DND-41 (cell line): ENCODE measurements around the gene SLC17A4.

Experiments used
- ATAC-seq: fragments of 200-7000 bp; cut with Tn5 transposase; 3 replicates; pipeline ENCODE4 v1.9.1; 2021; ENCODE audit warnings: low read depth; ENCODE audit not compliant: insufficient read depth
- DNase-seq: peaks from one replicate; pipeline ENCODE4 v3.0.0-alpha.2; 2020
- H2AFZ ChIP-seq: 2 replicates; pipeline ENCODE4 v1.6.0; 2012; ENCODE audit warnings: low read depth, low read length
- H3K27ac ChIP-seq: 2 replicates; pipeline ENCODE4 v1.5.1; 2012; ENCODE audit warnings: low read length, inconsistent platforms
- H3K27me3 ChIP-seq: fragments of 200-600 bp; sonication (generic); 2 replicates; pipeline ENCODE4 v1.6.0; 2012; ENCODE audit warnings: low read length, mild to moderate bottlenecking, inconsistent platforms; ENCODE audit not compliant: insufficient read depth, poor library complexity
- H3K36me3 ChIP-seq: 2 replicates; pipeline ENCODE4 v1.5.1; 2012; ENCODE audit warnings: low read length, inconsistent platforms; ENCODE audit not compliant: insufficient read depth
- H3K4me1 ChIP-seq: 2 replicates; pipeline ENCODE4 v1.5.1; 2012; ENCODE audit warnings: mild to moderate bottlenecking, low read length; ENCODE audit not compliant: insufficient read depth
- H3K4me2 ChIP-seq: 2 replicates; pipeline ENCODE4 v1.6.0; 2012; ENCODE audit warnings: mild to moderate bottlenecking, moderate library complexity, low read length, inconsistent platforms; ENCODE audit not compliant: insufficient read depth
- H3K4me3 ChIP-seq, 2 experiments: fragments of 200-600 bp in 1 of 2; shearing (Covaris generic) in 1 of 2; 2 replicates each; pipeline ENCODE4 v1.5.1; 2012 to 2016; ENCODE audit warnings: inconsistent platforms in 2 of 2, low read length in 2 of 2, mild to moderate bottlenecking in 2 of 2, low read depth in 1 of 2, moderate library complexity in 1 of 2
- H3K79me2 ChIP-seq: 2 replicates; pipeline ENCODE4 v1.6.0; 2012; ENCODE audit warnings: low read length, inconsistent platforms; ENCODE audit not compliant: insufficient read depth
- H3K9ac ChIP-seq: 2 replicates; pipeline ENCODE4 v1.6.0; 2012; ENCODE audit warnings: low read depth, mild to moderate bottlenecking, inconsistent platforms, low read length, moderate library complexity
- H3K9me3 ChIP-seq: 2 replicates; pipeline ENCODE4 v1.5.1; 2012; ENCODE audit warnings: low read length, moderate library complexity, mild to moderate bottlenecking, inconsistent platforms; ENCODE audit not compliant: insufficient read depth, severe bottlenecking
- H4K20me1 ChIP-seq: 2 replicates; pipeline ENCODE4 v1.6.0; 2012; ENCODE audit warnings: low read length; ENCODE audit not compliant: insufficient read depth
- CTCF ChIP-seq: IDR thresholded peaks from 2 replicates; pipeline ENCODE4 v1.5.1; 2012; ENCODE audit warnings: borderline replicate concordance, low read length, moderate library complexity, mild to moderate bottlenecking; ENCODE audit not compliant: poor library complexity, severe bottlenecking; ENCODE audit errors: extremely low read depth
- EZH2 ChIP-seq: IDR thresholded peaks from 3 replicates; pipeline ENCODE4 v1.6.1; 2012; ENCODE audit warnings: borderline replicate concordance, low read depth, mild to moderate bottlenecking, moderate library complexity, low read length, inconsistent platforms; ENCODE audit not compliant: severe bottlenecking

SLC17A4 gene, protein sequence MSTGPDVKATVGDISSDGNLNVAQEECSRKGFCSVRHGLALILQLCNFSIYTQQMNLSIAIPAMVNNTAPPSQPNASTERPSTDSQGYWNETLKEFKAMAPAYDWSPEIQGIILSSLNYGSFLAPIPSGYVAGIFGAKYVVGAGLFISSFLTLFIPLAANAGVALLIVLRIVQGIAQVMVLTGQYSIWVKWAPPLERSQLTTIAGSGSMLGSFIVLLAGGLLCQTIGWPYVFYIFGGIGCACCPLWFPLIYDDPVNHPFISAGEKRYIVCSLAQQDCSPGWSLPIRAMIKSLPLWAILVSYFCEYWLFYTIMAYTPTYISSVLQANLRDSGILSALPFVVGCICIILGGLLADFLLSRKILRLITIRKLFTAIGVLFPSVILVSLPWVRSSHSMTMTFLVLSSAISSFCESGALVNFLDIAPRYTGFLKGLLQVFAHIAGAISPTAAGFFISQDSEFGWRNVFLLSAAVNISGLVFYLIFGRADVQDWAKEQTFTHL

GRCh38 chr6:25754535-25754934 is at the start of gene SLC17A4:
SLC17A4 (plus strand) TSS chr6:25754742; CDS start chr6:25761963, 7,221 bp downstream.
- no peak for DNase-seq
- H3K4me1 ChIP-seq = no peaks in the 10 kb centered on the region
- no peaks in the 10 kb centered on the region for H3K27me3 ChIP-seq
- ATAC-seq = no peak
- no peak within 1 kb of the TSS for H3K9ac ChIP-seq
- no peaks in the 10 kb centered on the region for H3K36me3 ChIP-seq
- no peak within 1 kb of the TSS for H2AFZ ChIP-seq
- H3K27ac ChIP-seq = no peak within 1 kb of the TSS
- no peak within 1 kb of the TSS for H3K4me2 ChIP-seq
- H4K20me1 ChIP-seq = no peaks in the 10 kb centered on the region
- H3K79me2 ChIP-seq = no peaks in the 10 kb centered on the region
- TF ChIP-seq CTCF = no peak
- TF ChIP-seq EZH2 = no peak
- no peak within 1 kb of the TSS for H3K4me3 ChIP-seq
- H3K9me3 ChIP-seq = no peaks in the 10 kb centered on the region

GRCh38 chr6:25706314-25707014 is 48.1 kb upstream of the SLC17A4 start:
- Histone ChIP-seq H3K9ac (no peak overlapping the region), H3K4me2 (no peak overlapping the region), H3K4me3 (no peak overlapping the region), H3K4me1 (no peaks in the 10 kb centered on the region), H3K27me3 (peaks cover 17% of the 10 kb centered on the region), H3K36me3 (no peaks in the 10 kb centered on the region), H2AFZ (no peak overlapping the region), H3K9me3 (no peaks in the 10 kb centered on the region), H3K79me2 (no peaks in the 10 kb centered on the region), H4K20me1 (no peaks in the 10 kb centered on the region), H3K27ac (no peak overlapping the region)
- TF ChIP-seq EZH2 (no peak), CTCF (no peak)
- DNase-seq (no peak), ATAC-seq (no peak)

DNA sequence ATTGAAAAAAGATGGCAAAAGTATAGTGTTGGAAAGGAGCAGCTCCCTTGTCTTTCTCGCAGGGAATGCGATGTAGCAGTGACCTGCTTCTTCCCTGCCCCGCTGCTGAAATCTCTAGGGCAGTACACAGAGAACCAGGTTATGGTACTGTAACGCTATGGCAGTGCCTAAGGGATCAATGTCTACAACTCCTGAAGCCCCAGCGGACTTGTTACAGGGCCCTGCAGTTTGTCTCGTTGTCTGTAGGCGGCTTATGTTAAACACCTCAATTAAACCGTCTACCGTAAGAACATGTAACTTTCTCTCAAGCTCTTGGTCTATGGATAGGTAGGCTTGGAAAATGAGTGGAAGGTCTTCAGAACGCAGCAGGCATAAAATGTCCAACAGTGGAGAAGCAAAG is 44.8 kb upstream of the SLC17A4 start:
- H3K9me3 ChIP-seq = no peaks in the 10 kb centered on the region
- no peak overlapping the region for H3K27ac ChIP-seq
- H3K9ac ChIP-seq = no peak overlapping the region
- H2AFZ ChIP-seq = no peak overlapping the region
- no peak overlapping the region for H3K4me3 ChIP-seq
- H3K4me2 ChIP-seq = no peak overlapping the region
- no peaks in the 10 kb centered on the region for H3K79me2 ChIP-seq
- ATAC-seq = no peak
- no peak for DNase-seq
- no peaks in the 10 kb centered on the region for H3K4me1 ChIP-seq
- no peak for TF ChIP-seq CTCF
- no peak for TF ChIP-seq EZH2
- no peaks in the 10 kb centered on the region for H4K20me1 ChIP-seq
- H3K36me3 ChIP-seq = no peaks in the 10 kb centered on the region
- H3K27me3 ChIP-seq = peaks cover 11% of the 10 kb centered on the region
